GM18508 (cell line): ENCODE results near the gene PDGFRB.
"Not testable (repeated sequence)": the region's sequence is repeated elsewhere in the genome, so short reads cannot be mapped to it uniquely, and the experiment has no call there.

Source experiments
- ATAC-seq: cut with Tn5 transposase; IDR thresholded peaks from one replicate; pipeline ENCODE4 v1.9.1; 2021; ENCODE audit warnings: moderate number of reproducible peaks; ENCODE audit not compliant: insufficient read depth, unreplicated experiment

Gene PDGFRB

GRCh38 chr5:150104550-150104870, 51.1 kb downstream of the PDGFRB start:
- no peak for ATAC-seq

DNA sequence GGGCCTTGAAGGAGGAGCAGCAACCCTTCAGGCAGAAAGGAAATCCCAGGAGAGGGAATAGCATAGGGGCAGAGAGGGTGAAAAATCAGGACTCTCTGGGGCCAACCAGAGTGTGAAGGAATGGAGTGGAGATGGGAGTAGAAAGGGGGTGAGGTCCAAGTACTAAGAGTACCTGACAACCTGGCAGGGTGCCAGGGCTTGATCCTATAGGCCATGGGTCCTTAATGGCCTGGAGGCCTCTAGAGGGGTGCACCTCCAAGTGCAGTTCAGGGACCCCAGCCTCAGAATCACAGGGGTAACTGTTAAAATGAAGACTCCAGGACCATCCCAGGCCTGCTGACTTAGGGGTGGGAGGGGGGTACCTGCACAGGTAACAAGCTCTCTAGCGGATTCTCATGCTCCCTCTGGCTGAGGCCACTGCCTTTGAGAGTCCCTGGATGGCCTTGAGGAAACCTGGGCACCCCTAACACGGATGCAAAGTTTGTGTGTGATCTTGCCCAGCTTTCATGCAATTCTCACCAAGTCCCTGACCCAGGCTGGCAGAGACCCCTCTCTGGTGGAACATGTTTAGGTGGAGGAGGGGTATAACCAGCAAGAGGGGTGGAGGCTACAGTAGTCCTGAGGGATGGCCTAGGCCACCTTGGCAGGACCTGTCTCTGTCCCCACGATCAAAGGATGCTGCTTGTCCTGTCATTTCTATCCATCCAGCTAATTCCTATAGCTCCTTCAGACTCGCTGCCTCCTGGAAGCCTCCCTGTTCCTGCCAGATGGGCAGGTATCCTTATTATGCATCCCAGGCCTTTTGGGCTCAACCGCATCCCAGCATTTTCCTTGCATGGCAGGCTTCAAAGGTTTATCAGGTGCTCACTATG, 51.7 kb downstream of the PDGFRB start:
- ATAC-seq: no peak

- ATAC-seq: no peak
Observed at GRCh38 chr5:150101023-150101422, 54.6 kb downstream of the PDGFRB start.

GRCh38 chr5:150097152-150097551, 58.5 kb downstream of the PDGFRB start:
- no peak for ATAC-seq

DNA sequence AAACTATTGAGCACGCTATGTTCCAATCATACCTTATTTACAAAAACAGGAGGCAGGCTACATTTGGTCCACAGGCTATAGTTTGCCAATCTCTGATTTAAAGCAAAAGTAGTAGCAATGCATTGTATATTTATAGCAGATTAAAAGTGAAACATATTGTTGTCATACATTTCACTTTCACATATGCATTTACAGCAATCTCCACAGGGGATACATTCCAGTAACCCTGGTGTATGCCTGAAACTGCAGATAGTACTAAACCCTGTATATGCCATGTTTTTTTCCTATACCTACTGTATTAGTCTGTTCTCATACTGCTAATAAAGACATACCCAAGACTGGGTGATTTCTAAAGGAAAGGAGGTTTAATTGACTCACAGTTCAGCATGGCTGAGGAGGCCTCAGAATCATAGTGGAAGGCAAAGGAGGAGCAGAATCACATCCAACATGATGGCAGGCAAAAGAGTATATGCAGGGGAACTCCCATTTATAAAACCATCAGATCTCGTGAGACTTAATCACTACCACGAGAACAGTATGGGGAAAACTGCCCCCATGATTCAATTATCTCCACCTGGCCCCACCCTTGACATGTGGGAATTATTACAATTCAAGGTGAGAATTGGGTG, 63.4 kb downstream of the PDGFRB start:
- peak; percentile 55 for ATAC-seq

GRCh38 chr5:150085950-150086715, 69.5 kb downstream of the PDGFRB start, which contains the start of gene CSF1R:
Gene CSF1R, minus strand, starts transcription at chr5:150086554. Its CDS starts 127 bp downstream, at chr5:150086427.
- ATAC-seq: no peak

GRCh38 chr5:150085191-150085912, 70.3 kb downstream of the PDGFRB start:
- ATAC-seq: no peak

- not testable (repeated sequence) for ATAC-seq
Observed at GRCh38 chr5:150084754-150085153, 70.9 kb downstream of the PDGFRB start.

GRCh38 chr5:150082889-150083288, 72.8 kb downstream of the PDGFRB start:
- no peak for ATAC-seq

DNA sequence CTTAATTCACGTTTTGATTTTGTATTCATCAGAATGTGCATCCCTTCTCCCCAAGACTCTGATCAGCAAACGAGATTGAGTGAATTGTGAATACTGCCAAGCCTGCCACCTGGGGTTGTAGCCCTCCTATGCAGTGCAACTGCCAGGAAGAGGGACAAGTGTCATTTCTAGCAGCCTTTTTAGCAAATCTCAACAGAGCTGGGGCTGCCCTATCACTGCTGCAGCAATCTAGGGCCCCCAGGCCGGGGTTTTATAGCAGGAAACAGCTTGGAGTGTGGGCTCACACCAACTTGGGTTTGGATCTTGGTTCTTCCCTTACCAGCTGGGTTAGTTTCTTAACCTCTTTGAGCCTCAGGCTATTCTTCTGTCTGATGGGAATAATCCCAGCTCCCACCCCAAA, 73.3 kb downstream of the PDGFRB start:
- ATAC-seq: no peak

DNA sequence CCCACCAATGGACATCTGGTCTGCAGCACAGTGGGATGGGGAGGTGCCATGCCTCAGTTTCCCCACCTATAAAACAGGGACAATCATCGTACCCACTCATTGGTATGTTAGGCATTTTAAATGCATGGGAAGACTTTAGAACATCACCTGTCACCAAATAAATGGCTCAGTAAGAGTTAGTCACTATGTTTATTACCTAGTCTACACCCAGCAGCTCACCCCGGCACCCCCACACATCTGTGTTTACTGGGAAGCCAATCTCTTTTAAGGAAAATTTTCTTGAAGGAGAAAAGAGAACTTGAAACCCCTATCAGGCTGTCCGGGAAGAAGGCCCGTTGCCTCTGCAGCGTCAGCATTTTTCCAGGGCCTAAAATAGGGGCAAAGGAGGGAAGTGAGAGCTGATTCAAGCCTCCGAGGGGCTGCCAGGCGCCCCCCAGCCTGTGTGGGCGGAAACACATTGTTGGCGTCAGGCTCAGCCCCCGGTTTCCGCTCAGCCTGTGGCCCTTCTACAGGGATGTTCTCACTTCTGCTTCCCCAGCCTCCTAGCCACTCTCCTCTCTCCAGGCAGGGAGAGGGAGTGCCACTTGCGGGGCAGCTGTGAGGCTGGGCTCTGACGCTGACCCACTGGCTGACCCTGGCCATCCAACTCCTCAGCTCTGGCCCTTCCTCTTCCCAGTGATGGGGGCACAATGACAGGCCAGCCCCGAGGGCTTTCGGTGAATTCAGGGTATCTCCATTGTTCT, 73.9 kb downstream of the PDGFRB start:
- ATAC-seq: peak; percentile 62

DNA sequence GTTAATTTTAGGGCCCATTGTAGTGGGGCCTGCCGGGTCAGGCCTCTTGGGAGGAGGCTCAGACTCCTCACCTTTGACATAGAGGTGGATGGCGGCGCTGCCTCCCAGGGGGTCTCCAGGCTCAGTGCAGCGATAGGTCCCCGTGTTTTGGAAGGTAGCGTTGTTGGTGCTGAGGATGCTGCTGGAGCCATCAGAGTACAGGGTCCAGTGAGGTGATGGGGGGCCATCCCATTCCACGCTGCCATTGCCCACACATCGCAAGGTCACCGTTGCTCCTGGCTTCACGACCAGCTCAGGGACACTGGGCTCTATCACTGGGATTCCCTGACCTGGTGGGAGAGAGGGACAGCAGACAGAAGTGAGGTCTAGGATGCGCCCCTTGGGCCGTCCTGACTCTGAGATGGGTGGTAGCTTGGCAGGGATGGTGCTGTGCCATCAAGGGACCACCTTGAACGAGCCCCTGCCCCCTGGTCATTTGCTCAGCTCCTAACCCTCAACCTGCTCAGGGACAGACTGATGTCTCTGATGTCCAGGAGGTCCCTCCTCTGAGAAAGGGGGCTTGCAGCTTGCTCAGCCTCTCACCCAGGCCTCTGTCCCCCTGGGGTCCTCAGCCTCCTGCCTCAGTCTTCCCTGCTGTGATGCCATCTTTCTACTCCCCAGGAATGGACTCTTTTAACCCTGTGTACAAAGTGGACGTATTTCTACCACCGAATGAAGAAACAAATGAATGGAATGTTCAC, 74.8 kb downstream of the PDGFRB start:
- no peak for ATAC-seq

DNA sequence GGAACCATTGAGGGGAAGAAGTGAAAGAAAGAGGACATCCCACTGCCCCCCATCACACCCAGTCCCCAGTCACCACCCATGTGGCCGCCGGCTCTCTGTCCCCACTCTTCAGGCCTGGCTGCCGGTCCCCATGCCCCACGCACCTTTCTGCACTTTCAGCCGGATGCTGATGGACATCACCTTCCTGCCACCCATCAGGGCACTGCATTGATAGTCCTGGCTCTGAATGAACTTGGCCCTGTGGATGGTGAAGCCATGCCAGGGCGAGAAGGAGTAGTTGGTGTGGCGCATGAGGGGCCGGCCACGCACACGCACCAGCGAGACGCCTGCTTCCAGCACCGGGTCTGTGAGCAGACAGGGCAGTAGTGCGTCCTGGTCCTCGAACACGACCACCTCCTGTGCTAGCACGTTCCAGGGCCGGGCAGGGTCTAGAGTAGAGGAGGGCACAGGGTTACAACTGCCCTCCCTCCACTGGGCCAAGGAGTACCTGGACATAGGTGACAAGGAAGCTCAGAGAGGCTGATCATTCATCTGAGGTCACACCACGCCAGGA, 75.7 kb downstream of the PDGFRB start:
- no peak for ATAC-seq

GRCh38 chr5:150078802-150079689, 76.6 kb downstream of the PDGFRB start:
- no peak for ATAC-seq

GRCh38 chr5:150077996-150078801, 77.4 kb downstream of the PDGFRB start:
- no peak for ATAC-seq

GRCh38 chr5:150077060-150077459, 78.6 kb downstream of the PDGFRB start:
- ATAC-seq: no peak

DNA sequence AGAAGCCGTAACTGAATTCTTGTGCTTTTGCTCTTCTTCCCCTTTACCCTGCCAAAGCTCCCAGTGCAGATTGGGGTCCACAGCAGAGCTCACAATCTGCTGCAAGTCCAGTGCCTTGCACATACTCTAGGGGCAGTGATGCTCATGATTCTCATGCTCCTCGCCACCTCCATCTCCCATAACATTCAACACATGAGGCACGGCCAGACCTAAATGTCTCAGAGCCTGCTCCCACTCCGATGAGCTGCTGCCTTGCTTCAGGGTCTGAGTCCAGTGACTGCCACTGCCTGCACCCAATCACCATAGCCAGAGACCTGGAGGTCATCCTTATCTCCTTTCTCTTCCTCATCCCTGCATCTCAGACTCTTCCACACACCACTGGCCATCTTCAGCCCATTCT, 79.8 kb downstream of the PDGFRB start:
- ATAC-seq: no peak
